H9 (cell line): Measurements from ENCODE around the gene SFMBT1. TPM values are rescaled to one million over a fixed set of nuclear protein-coding genes. Genes with fewer than 3 reads are reported as not detected.

Experiments used
- DNase-seq: peaks from one replicate; pipeline ENCODE4 v3.0.0-alpha.2; 2017
- H2AFZ ChIP-seq: one replicate; pipeline ENCODE4 v1.6.1; 2013; ENCODE audit warnings: mild to moderate bottlenecking, low read length, control low read depth, moderate library complexity
- H2AK5ac ChIP-seq: 2 replicates; pipeline ENCODE4 v1.6.1; 2013; ENCODE audit warnings: low read length, control low read depth, mixed read lengths; ENCODE audit not compliant: insufficient read length
- H2BK120ac ChIP-seq: one replicate; pipeline ENCODE4 v1.6.1; 2013; ENCODE audit warnings: low read depth, mild to moderate bottlenecking, low read length, control low read depth, inconsistent platforms; ENCODE audit not compliant: poor library complexity, severe bottlenecking
- H2BK12ac ChIP-seq: 2 replicates; pipeline ENCODE4 v1.6.1; 2013; ENCODE audit warnings: low read length, control low read depth, mixed read lengths, low read depth; ENCODE audit not compliant: insufficient read length
- H2BK15ac ChIP-seq: 2 replicates; pipeline ENCODE4 v1.6.1; 2013; ENCODE audit warnings: low read depth, low read length, control low read depth
- H2BK20ac ChIP-seq: one replicate; pipeline ENCODE4 v1.6.1; 2013; ENCODE audit warnings: low read depth, mild to moderate bottlenecking, low read length, control low read depth, inconsistent platforms; ENCODE audit not compliant: poor library complexity, severe bottlenecking
- H2BK5ac ChIP-seq: 2 replicates; pipeline ENCODE4 v1.6.1; 2013; ENCODE audit warnings: low read length, control low read depth, mixed read lengths; ENCODE audit not compliant: insufficient read length
- H3K14ac ChIP-seq: 2 replicates; pipeline ENCODE4 v1.6.1; 2013; ENCODE audit warnings: low read length, control low read depth; ENCODE audit not compliant: insufficient read depth
- H3K18ac ChIP-seq: 2 replicates; pipeline ENCODE4 v1.6.1; 2013; ENCODE audit warnings: low read depth, mild to moderate bottlenecking, mixed read lengths, low read length, control low read depth; ENCODE audit not compliant: insufficient read length
- H3K23ac ChIP-seq: 2 replicates; pipeline ENCODE4 v1.6.1; 2013; ENCODE audit warnings: low read length, control low read depth, mixed read lengths, low read depth; ENCODE audit not compliant: insufficient read length
- H3K23me2 ChIP-seq: 2 replicates; pipeline ENCODE4 v1.6.1; 2013; ENCODE audit warnings: low read depth, mild to moderate bottlenecking, mixed read lengths, low read length, control low read depth; ENCODE audit not compliant: insufficient read length, poor library complexity, severe bottlenecking
- H3K27ac ChIP-seq: 2 replicates; pipeline ENCODE4 v1.5.1; 2013; ENCODE audit warnings: low read length, control low read depth, mixed read lengths, low read depth; ENCODE audit not compliant: insufficient read length
- H3K27me3 ChIP-seq: 2 replicates; pipeline ENCODE4 v1.6.1; 2013; ENCODE audit warnings: low read length, control low read depth, inconsistent platforms; ENCODE audit not compliant: insufficient read depth
- H3K4ac ChIP-seq: 2 replicates; pipeline ENCODE4 v1.6.1; 2013; ENCODE audit warnings: low read depth, mild to moderate bottlenecking, control low read depth, inconsistent platforms, low read length, moderate library complexity
- H3K4me1 ChIP-seq: 2 replicates; pipeline ENCODE4 v1.6.1; 2013; ENCODE audit warnings: low read length, control low read depth, inconsistent platforms; ENCODE audit not compliant: insufficient read depth
- H3K4me2 ChIP-seq: 2 replicates; pipeline ENCODE4 v1.6.1; 2013; ENCODE audit warnings: low read length, control low read depth, mixed read lengths; ENCODE audit not compliant: insufficient read length, insufficient read depth
- H3K56ac ChIP-seq: 2 replicates; pipeline ENCODE4 v1.6.1; 2013; ENCODE audit warnings: low read depth, mild to moderate bottlenecking, mixed read lengths, low read length, control low read depth; ENCODE audit not compliant: insufficient read length
- H3K79me1 ChIP-seq: 2 replicates; pipeline ENCODE4 v1.6.1; 2013; ENCODE audit warnings: low read depth, mild to moderate bottlenecking, moderate library complexity, low read length, control low read depth, inconsistent platforms; ENCODE audit not compliant: insufficient read depth, poor library complexity, severe bottlenecking
- H3K79me2 ChIP-seq: 2 replicates; pipeline ENCODE4 v1.6.1; 2013; ENCODE audit warnings: low read length, control low read depth, inconsistent platforms; ENCODE audit not compliant: insufficient read depth
- H3K9ac ChIP-seq: 2 replicates; pipeline ENCODE4 v1.6.1; 2013; ENCODE audit warnings: low read length, control low read depth, mixed read lengths; ENCODE audit not compliant: insufficient read length; ENCODE audit errors: extremely low read depth
- H3K9me3 ChIP-seq: one replicate; pipeline ENCODE4 v1.6.1; 2013; ENCODE audit warnings: low read depth, low read length, inconsistent platforms; ENCODE audit not compliant: control insufficient read depth
- H3T11ph ChIP-seq: one replicate; pipeline ENCODE4 v1.6.1; 2013; ENCODE audit warnings: mild to moderate bottlenecking, low read length, control low read depth, inconsistent platforms
- H4K20me1 ChIP-seq: one replicate; pipeline ENCODE4 v1.6.1; 2013; ENCODE audit not compliant: control insufficient read depth, insufficient read length, insufficient read depth
- H4K5ac ChIP-seq: 2 replicates; pipeline ENCODE4 v1.6.1; 2013; ENCODE audit warnings: low read depth, mild to moderate bottlenecking, mixed read lengths, low read length, control low read depth; ENCODE audit not compliant: insufficient read length
- H4K8ac ChIP-seq: replicated peaks from 2 replicates; pipeline ENCODE4 v1.6.1; 2013; ENCODE audit warnings: low read length, control low read depth, mixed read lengths, low read depth; ENCODE audit not compliant: insufficient read length
- H4K91ac ChIP-seq: 2 replicates; pipeline ENCODE4 v1.6.1; 2013; ENCODE audit warnings: low read depth, mild to moderate bottlenecking, moderate library complexity, mixed read lengths, low read length, control low read depth; ENCODE audit not compliant: insufficient read length
- H3K27ac Mint-ChIP-seq, 3 experiments: 2 replicates in 2 of 3; 3 replicates in 1 of 3; pipeline ENCODE4 v1.8.0; 2020 to 2021; ENCODE audit warnings: mixed read lengths in 3 of 3, mild to moderate bottlenecking in 1 of 3, moderate library complexity in 1 of 3
- H3K27me3 Mint-ChIP-seq: 2 replicates; pipeline ENCODE4 v1.8.0; 2021; ENCODE audit warnings: low read depth, mild to moderate bottlenecking, moderate library complexity, mixed read lengths
- H3K36me3 Mint-ChIP-seq, 3 experiments: 2 replicates in 2 of 3; 3 replicates in 1 of 3; pipeline ENCODE4 v1.8.0; 2020 to 2021; ENCODE audit warnings: low read depth in 3 of 3, mixed read lengths in 3 of 3; ENCODE audit not compliant: insufficient read depth in 1 of 3
- H3K4me1 Mint-ChIP-seq, 2 experiments: 2 replicates each; pipeline ENCODE4 v1.8.0; 2020; ENCODE audit warnings: mixed read lengths in 2 of 2
- H3K4me3 Mint-ChIP-seq, 2 experiments: 2 replicates in 1 of 2; 3 replicates in 1 of 2; pipeline ENCODE4 v1.8.0; 2020 to 2021; ENCODE audit warnings: mild to moderate bottlenecking in 2 of 2, mixed read lengths in 2 of 2, moderate library complexity in 1 of 2
- H3K9me3 Mint-ChIP-seq, 2 experiments: 2 replicates in 1 of 2; 3 replicates in 1 of 2; pipeline ENCODE4 v1.8.0; 2020; ENCODE audit warnings: mild to moderate bottlenecking in 2 of 2, mixed read lengths in 2 of 2, moderate library complexity in 1 of 2
- CTCF ChIP-seq: fragments of 200-600 bp; sonication (generic); conservative IDR thresholded peaks from 3 replicates; pipeline ENCODE4 v1.8.0; 2021; ENCODE audit warnings: antibody characterized with exemption, mild to moderate bottlenecking
- WGBS: extraction: QIAGEN DNeasy Blood & Tissue Kit; methylation state at CpG from one replicate; pipeline ENCODE4 v1.1.7; 2013; ENCODE audit warnings: missing lambda C conversion rate, low lambda C conversion rate, mixed read lengths; ENCODE audit not compliant: insufficient read length; ENCODE audit errors: extremely low coverage; 5-methylcytosine and 5-hydroxymethylcytosine counted together
- total RNA-seq: library from RNA; stranded (reverse); gene quantifications from 2 replicates; pipeline ENCODE4 v1.2.1, GENCODE V29; 2021

Gene SFMBT1
- total RNA-seq, 1 experiment from 2014 or later, result 15.3 TPM

- Histone ChIP-seq H2BK120ac (no peak overlapping the region), H3K9ac (no peak overlapping the region), H3K79me2 (0 out of 2 replicates have a peak, but pooled peaks cover 4% of the 10 kb centered on the region), H4K8ac (no peak overlapping the region), H3K9me3 (no peaks in the 10 kb centered on the region), H2BK20ac (no peak overlapping the region), H3K23ac (no peak overlapping the region), H3T11ph (no peak overlapping the region), H2AK5ac (no peak overlapping the region), H4K20me1 (no peaks in the 10 kb centered on the region), H3K14ac (no peak overlapping the region), H4K91ac (no peak overlapping the region), H3K27me3 (no peaks in the 10 kb centered on the region), H3K4ac (no peak overlapping the region), H3K27ac (no peak overlapping the region), H2BK15ac (no peak overlapping the region), H2BK12ac (no peak overlapping the region), H3K4me2 (no peak overlapping the region), H4K5ac (no peak overlapping the region), H3K79me1 (no peaks in the 10 kb centered on the region), H3K18ac (no peak overlapping the region), H2BK5ac (no peak overlapping the region), H3K56ac (no peak overlapping the region), H3K4me1 (peaks cover 6% of the 10 kb centered on the region; the same call in 1 of the 2 replicates), H2AFZ (no peak overlapping the region), H3K23me2 (no peaks in the 10 kb centered on the region)
- DNase-seq, result no peak
- no peak for TF ChIP-seq CTCF
- no peak overlapping the region for H3K4me3 Mint-ChIP-seq
- peaks cover 0 to 2% (median 0%) of the 10 kb centered on the region in 3 experiments; a peak in 1 of 7 replicates for H3K36me3 Mint-ChIP-seq
- H3K4me1 Mint-ChIP-seq, result peaks cover 40 to 63% of the 10 kb centered on the region in 2 experiments
- H3K27me3 Mint-ChIP-seq, result no peaks in the 10 kb centered on the region
- H3K27ac Mint-ChIP-seq, result no peak overlapping the region; a peak in 1 of 7 replicates
- no peaks in the 10 kb centered on the region for H3K9me3 Mint-ChIP-seq
- 100% methylated on average over 2 of the region's 4 CpGs for WGBS
Observed at GRCh38 chr3:53027254-53027844, 18.5 kb downstream of the SFMBT1 start.
